BLaER1 (cell line): ENCODE data around the gene CD300LD.
A peak's percentile ranks its signal among the peaks of the same experiment; 100 is the strongest.
"Not testable (repeated sequence)": the region's sequence is repeated elsewhere in the genome, so short reads cannot be mapped to it uniquely, and the experiment has no call there.

ENCODE experiments used
- H3K27ac ChIP-seq: shearing (Covaris generic); formaldehyde crosslinking; 2 replicates; pipeline ENCODE4 v1.8.1; 2022
- H3K27me3 ChIP-seq: shearing (Covaris generic); formaldehyde crosslinking; 2 replicates; pipeline ENCODE4 v1.8.1; 2022
- H3K36me3 ChIP-seq: shearing (Covaris generic); formaldehyde crosslinking; 2 replicates; pipeline ENCODE4 v1.8.1; 2022
- H3K4me1 ChIP-seq: shearing (Covaris generic); formaldehyde crosslinking; 2 replicates; pipeline ENCODE4 v1.8.1; 2022
- H3K4me2 ChIP-seq: shearing (Covaris generic); formaldehyde crosslinking; 2 replicates; pipeline ENCODE4 v1.8.1; 2022
- H3K4me3 ChIP-seq: shearing (Covaris generic); formaldehyde crosslinking; 2 replicates; pipeline ENCODE4 v1.8.1; 2022
- H3K9ac ChIP-seq: shearing (Covaris generic); formaldehyde crosslinking; 2 replicates; pipeline ENCODE4 v1.8.1; 2022
- H3K9me3 ChIP-seq: shearing (Covaris generic); formaldehyde crosslinking; 2 replicates; pipeline ENCODE4 v1.8.1; 2022
- H4K20me1 ChIP-seq: shearing (Covaris generic); formaldehyde crosslinking; 2 replicates; pipeline ENCODE4 v1.8.1; 2022
- Cebpa-rat ChIP-seq: shearing (Covaris generic); IDR thresholded peaks from 2 replicates; pipeline ENCODE4 v1.8.1; 2022

The CD300LD gene

GRCh38 chr17:74631468-74632450 is 39.7 kb upstream of the CD300LD start:
- Histone ChIP-seq H3K9ac (no peak overlapping the region), H3K4me3 (no peak overlapping the region)

DNA sequence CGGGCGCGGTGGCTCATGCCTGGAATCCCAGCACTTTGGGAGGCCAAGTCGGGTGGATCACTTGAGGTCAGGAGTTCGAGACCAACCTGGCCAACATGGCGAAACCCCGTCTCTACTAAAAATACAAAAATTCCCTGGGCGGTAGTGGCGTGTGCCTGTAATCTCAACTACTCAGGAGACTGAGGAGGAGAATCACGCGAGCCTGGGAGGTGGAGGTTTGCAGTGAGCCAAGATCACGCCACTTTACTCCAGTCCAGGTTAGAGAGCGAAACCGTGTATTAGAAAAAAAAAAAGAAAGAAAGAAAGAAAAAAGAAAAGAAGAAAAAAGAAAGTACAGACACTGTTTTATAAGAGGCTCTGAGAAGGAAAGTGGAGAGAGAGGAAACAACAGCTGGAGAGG is 38.2 kb upstream of the CD300LD start:
- H3K4me2 ChIP-seq, H3K27ac ChIP-seq, H4K20me1 ChIP-seq, H3K9me3 ChIP-seq, H3K36me3 ChIP-seq, H3K27me3 ChIP-seq, H3K4me3 ChIP-seq, H3K9ac ChIP-seq: not testable (repeated sequence)
- peaks cover 41% of the 10 kb centered on the region for H3K4me1 ChIP-seq

More at GRCh38 chr17:74631468-74632450, 39.7 kb upstream of the CD300LD start:
- H3K9me3 ChIP-seq = no peaks in the 10 kb centered on the region
- H4K20me1 ChIP-seq = peaks cover 5% of the 10 kb centered on the region; the same call in 1 of the 2 replicates
- no peaks in the 10 kb centered on the region for H3K27me3 ChIP-seq
- no peak for TF ChIP-seq Cebpa-rat
- peak overlapping the region; percentile 60 for H3K4me2 ChIP-seq
- no peaks in the 10 kb centered on the region for H3K36me3 ChIP-seq
- peaks cover 56% of the 10 kb centered on the region for H3K4me1 ChIP-seq
- no peak overlapping the region for H3K27ac ChIP-seq

GRCh38 chr17:74625661-74626060 is 33.6 kb upstream of the CD300LD start:
- H3K36me3 ChIP-seq = no peaks in the 10 kb centered on the region
- no peaks in the 10 kb centered on the region for H3K9me3 ChIP-seq
- no peaks in the 10 kb centered on the region for H4K20me1 ChIP-seq
- H3K4me2 ChIP-seq = no peak overlapping the region
- no peak for TF ChIP-seq Cebpa-rat
- H3K9ac ChIP-seq = no peak overlapping the region
- H3K4me1 ChIP-seq = no peaks in the 10 kb centered on the region
- H3K27me3 ChIP-seq = no peaks in the 10 kb centered on the region
- no peak overlapping the region for H3K27ac ChIP-seq
- no peak overlapping the region for H3K4me3 ChIP-seq

- H3K27ac ChIP-seq = no peak overlapping the region
- no peak overlapping the region for H3K4me3 ChIP-seq
- no peaks in the 10 kb centered on the region for H3K4me1 ChIP-seq
- H3K4me2 ChIP-seq = no peak overlapping the region
- no peak overlapping the region for H3K9ac ChIP-seq
- H3K9me3 ChIP-seq = no peaks in the 10 kb centered on the region
- H4K20me1 ChIP-seq = no peaks in the 10 kb centered on the region
- TF ChIP-seq Cebpa-rat = no peak
- no peaks in the 10 kb centered on the region for H3K27me3 ChIP-seq
- H3K36me3 ChIP-seq = no peaks in the 10 kb centered on the region
Observed at GRCh38 chr17:74624131-74624530, 32.0 kb upstream of the CD300LD start.

DNA sequence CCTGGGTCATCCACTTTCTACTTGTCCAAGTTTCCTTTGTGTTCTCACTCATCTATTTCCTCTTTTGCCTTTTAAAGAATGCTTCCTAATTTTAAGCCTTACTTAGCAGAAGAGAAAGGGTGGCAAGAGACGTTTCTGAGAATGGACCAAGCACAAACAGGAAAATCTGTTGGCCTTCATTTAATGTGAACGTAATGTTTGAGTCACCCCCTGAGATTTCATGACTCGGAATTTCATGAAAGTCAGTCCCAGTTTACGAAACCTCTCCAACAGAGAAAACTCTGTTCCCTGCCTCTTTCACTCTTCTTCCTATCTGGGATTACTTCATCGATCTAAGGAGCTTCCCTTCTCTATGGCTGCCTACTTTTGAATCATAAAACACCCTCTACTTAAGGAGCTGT is 31.6 kb upstream of the CD300LD start, which contains the start of gene CD300E:
Gene CD300E, minus strand, starts transcription at position 46 of the 401 bp plus-strand sequence. CDS start 117 bp downstream, outside the sequence.
- no peak within 1 kb of the TSS for H3K9ac ChIP-seq
- no peaks in the 10 kb centered on the region for H3K36me3 ChIP-seq
- H3K4me1 ChIP-seq = no peaks in the 10 kb centered on the region; the same call in 1 of the 2 replicates
- H3K27me3 ChIP-seq = no peaks in the 10 kb centered on the region
- no peaks in the 10 kb centered on the region for H3K9me3 ChIP-seq
- no peak within 1 kb of the TSS for H3K4me3 ChIP-seq
- no peak within 1 kb of the TSS for H3K27ac ChIP-seq
- H4K20me1 ChIP-seq = no peaks in the 10 kb centered on the region
- no peak for TF ChIP-seq Cebpa-rat
- H3K4me2 ChIP-seq = no peak within 1 kb of the TSS

DNA sequence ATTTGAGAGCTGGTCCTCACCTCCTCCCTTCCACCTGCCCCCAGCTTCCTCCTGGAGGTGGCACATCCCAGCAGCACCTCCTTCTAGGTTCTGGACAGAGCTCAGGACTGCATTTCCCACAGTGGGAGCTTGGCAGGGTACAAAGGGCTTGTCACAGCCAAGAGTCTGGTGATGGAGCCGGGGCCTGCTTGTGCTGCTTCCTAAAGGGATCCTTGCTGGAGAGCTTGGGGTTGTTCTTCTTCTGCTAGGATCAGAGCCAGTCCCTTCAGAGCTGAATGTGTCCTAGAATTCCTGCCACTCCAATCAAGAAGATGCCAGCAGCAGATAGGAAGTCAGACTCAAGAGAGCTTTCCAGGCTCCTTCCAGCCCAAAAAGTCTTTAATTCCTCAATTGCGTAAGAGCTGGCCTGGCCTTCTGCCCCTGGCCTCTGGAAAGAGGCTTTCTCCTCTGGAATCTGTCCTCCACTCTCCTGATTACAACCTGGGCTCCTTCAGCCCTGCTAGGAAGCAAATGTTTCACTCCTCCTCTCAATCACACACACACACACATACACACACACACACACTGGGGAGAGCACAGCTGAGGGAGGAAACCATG is 27.1 kb upstream of the CD300LD start:
- Histone ChIP-seq H3K27me3 (no peaks in the 10 kb centered on the region), H3K4me2 (no peak overlapping the region), H4K20me1 (no peaks in the 10 kb centered on the region; the same call in 1 of the 2 replicates), H3K4me3 (no peak overlapping the region), H3K27ac (no peak overlapping the region), H3K9ac (no peak overlapping the region), H3K36me3 (no peaks in the 10 kb centered on the region), H3K9me3 (no peaks in the 10 kb centered on the region), H3K4me1 (no peaks in the 10 kb centered on the region; the same call in 1 of the 2 replicates)
- TF ChIP-seq Cebpa-rat = no peak

GRCh38 chr17:74618451-74618850 is 26.4 kb upstream of the CD300LD start:
- Histone ChIP-seq H3K4me2 (no peak overlapping the region), H3K4me3 (no peak overlapping the region), H3K27ac (no peak overlapping the region), H3K9me3 (no peaks in the 10 kb centered on the region), H3K27me3 (no peaks in the 10 kb centered on the region), H3K36me3 (no peaks in the 10 kb centered on the region), H3K4me1 (no peaks in the 10 kb centered on the region; the same call in 1 of the 2 replicates), H3K9ac (no peak overlapping the region), H4K20me1 (no peaks in the 10 kb centered on the region; the same call in 1 of the 2 replicates)
- no peak for TF ChIP-seq Cebpa-rat

GRCh38 chr17:74616696-74617095 is 24.6 kb upstream of the CD300LD start:
- H3K9ac ChIP-seq = no peak overlapping the region
- TF ChIP-seq Cebpa-rat = no peak
- no peak overlapping the region for H3K4me3 ChIP-seq
- H3K27me3 ChIP-seq = peaks cover 8% of the 10 kb centered on the region; the same call in 1 of the 2 replicates
- H4K20me1 ChIP-seq = no peaks in the 10 kb centered on the region; the same call in 1 of the 2 replicates
- H3K4me1 ChIP-seq = peaks cover 17% of the 10 kb centered on the region
- H3K9me3 ChIP-seq = no peaks in the 10 kb centered on the region
- no peak overlapping the region for H3K27ac ChIP-seq
- H3K4me2 ChIP-seq = no peak overlapping the region
- no peaks in the 10 kb centered on the region for H3K36me3 ChIP-seq

DNA sequence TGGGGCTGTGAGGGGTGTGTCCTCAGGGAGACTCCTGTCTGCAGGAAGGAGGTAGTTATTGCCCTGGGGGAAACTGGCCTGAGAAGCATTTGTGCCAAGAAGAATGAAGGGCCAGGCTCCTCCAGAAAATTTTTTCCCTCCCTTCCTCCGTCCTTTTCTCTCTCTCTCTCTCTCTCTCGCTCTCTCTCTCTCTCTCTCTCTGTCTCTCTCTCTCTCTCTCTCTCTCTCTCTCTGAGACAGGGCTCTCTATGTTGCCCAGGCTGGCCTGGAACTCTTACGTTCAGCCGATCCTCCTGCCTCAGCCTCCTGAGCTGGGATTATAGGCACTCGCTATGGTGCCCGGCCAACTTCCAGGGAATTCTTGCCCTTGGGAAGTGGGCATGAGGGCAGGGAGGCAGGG is 20.0 kb upstream of the CD300LD start:
- Histone ChIP-seq H3K9ac (no peak overlapping the region), H3K9me3 (peaks cover 9% of the 10 kb centered on the region), H3K36me3 (no peaks in the 10 kb centered on the region), H3K27ac (no peak overlapping the region), H3K4me2 (peak overlapping the region; percentile 73), H4K20me1 (no peaks in the 10 kb centered on the region; the same call in 1 of the 2 replicates), H3K27me3 (peaks cover 15% of the 10 kb centered on the region), H3K4me1 (peaks cover 26% of the 10 kb centered on the region), H3K4me3 (no peak overlapping the region)
- no peak for TF ChIP-seq Cebpa-rat

- no peak overlapping the region for H3K9ac ChIP-seq
- peaks cover 34% of the 10 kb centered on the region for H3K27me3 ChIP-seq
- peaks cover 1% of the 10 kb centered on the region; the same call in 1 of the 2 replicates for H4K20me1 ChIP-seq
- no peak for TF ChIP-seq Cebpa-rat
- no peak overlapping the region for H3K4me3 ChIP-seq
- no peaks in the 10 kb centered on the region for H3K36me3 ChIP-seq
- H3K4me1 ChIP-seq = peaks cover 45% of the 10 kb centered on the region
- no peak overlapping the region for H3K27ac ChIP-seq
- peaks cover 15% of the 10 kb centered on the region for H3K9me3 ChIP-seq
- no peak overlapping the region for H3K4me2 ChIP-seq
Observed at GRCh38 chr17:74610108-74610507, 18.0 kb upstream of the CD300LD start.
